H1 (cell line): ENCODE data around the gene MCM5. TPM values are rescaled to one million over a fixed set of nuclear protein-coding genes. Genes with fewer than 3 reads are reported as not detected.
"Not testable (repeated sequence)": the region's sequence is repeated elsewhere in the genome, so short reads cannot be mapped to it uniquely, and the experiment has no call there.

ENCODE experiments used
- CTCF ChIA-PET: fragments of 300-600 bp; sonication (Branson Sonifier 250); formaldehyde crosslinking; loops from one replicate; lab custom pipeline; 2021; ENCODE audit not compliant: partially characterized antibody; lab: Charles Lee
- POLR2A ChIA-PET: fragments of 300-600 bp; sonication (Branson Sonifier 250); formaldehyde crosslinking; loops from one replicate; lab custom pipeline; 2021; ENCODE audit warnings: inconsistent platforms; ENCODE audit not compliant: partially characterized antibody; lab: Charles Lee
- DNase-seq, 2 experiments: peaks; one replicate each; pipeline versions ENCODE4 v3.0.0 to v3.0.0-alpha.2; 2010 to 2022; ENCODE audit warnings: low spot score in 2 of 2, low read depth in 1 of 2, mixed read lengths in 1 of 2
- FAIRE-seq: peaks from 2 replicates; lab custom pipeline; 2011; peaks lifted over from hg19 to GRCh38; lab: Jason Lieb, UNC
- H2AFZ ChIP-seq: 2 replicates; pipeline ENCODE4 v1.8.1; 2012; ENCODE audit warnings: low read length, inconsistent platforms
- H2AK5ac ChIP-seq: 2 replicates; pipeline ENCODE4 v1.6.1; 2013; ENCODE audit warnings: low read depth, low read length
- H2BK120ac ChIP-seq: replicated peaks from 2 replicates; pipeline ENCODE3; 2013; ENCODE audit warnings: low read depth, low read length, inconsistent platforms
- H2BK12ac ChIP-seq: 2 replicates; pipeline ENCODE4 v1.6.1; 2013; ENCODE audit warnings: low read depth, low read length
- H2BK15ac ChIP-seq: 2 replicates; pipeline ENCODE4 v1.6.1; 2013; ENCODE audit warnings: low read length
- H2BK20ac ChIP-seq: 2 replicates; pipeline ENCODE4 v1.6.1; 2013; ENCODE audit warnings: low read length
- H2BK5ac ChIP-seq: 2 replicates; pipeline ENCODE4 v1.6.1; 2013; ENCODE audit warnings: low read depth, low read length
- H3K14ac ChIP-seq: 2 replicates; pipeline ENCODE4 v1.6.1; 2013; ENCODE audit warnings: inconsistent platforms; ENCODE audit not compliant: insufficient read length
- H3K18ac ChIP-seq: 2 replicates; pipeline ENCODE4 v1.6.1; 2013; ENCODE audit warnings: low read length; ENCODE audit errors: extremely low read depth
- H3K23ac ChIP-seq: 2 replicates; pipeline ENCODE4 v1.6.1; 2013; ENCODE audit warnings: inconsistent platforms; ENCODE audit not compliant: insufficient read length
- H3K23me2 ChIP-seq: 2 replicates; pipeline ENCODE4 v1.6.1; 2013; ENCODE audit warnings: low read depth, low read length
- H3K27ac ChIP-seq: 2 replicates; pipeline ENCODE4 v1.6.1; 2011; ENCODE audit warnings: low read depth, low read length, inconsistent platforms
- H3K27me3 ChIP-seq, 4 experiments: replicated peaks in 1 of 4; 1 replicate in 1 of 4; 2 replicates in 3 of 4; pipeline versions ENCODE4 v1.6.1 to v1.8.1; 2011 to 2013; ENCODE audit warnings: low read length in 3 of 4, mild to moderate bottlenecking in 3 of 4, inconsistent platforms in 2 of 4, mixed read lengths in 2 of 4, moderate library complexity in 1 of 4; ENCODE audit not compliant: control insufficient read depth in 3 of 4, insufficient read depth in 3 of 4; ENCODE audit errors: extremely low read depth in 1 of 4
- H3K36me3 ChIP-seq, 4 experiments: 2 replicates each; pipeline versions ENCODE4 v1.6.1 to v1.8.1; 2011 to 2013; ENCODE audit warnings: mild to moderate bottlenecking in 4 of 4, low read length in 3 of 4, moderate library complexity in 2 of 4, control low read depth in 1 of 4, inconsistent platforms in 1 of 4; ENCODE audit not compliant: insufficient read depth in 4 of 4, control insufficient read depth in 2 of 4
- H3K4ac ChIP-seq: replicated peaks from 2 replicates; pipeline ENCODE3; 2013; ENCODE audit warnings: low read length, low read depth, mixed read lengths, inconsistent platforms; ENCODE audit not compliant: insufficient read length
- H3K4me1 ChIP-seq, 4 experiments: replicated peaks in 1 of 4; 1 replicate in 1 of 4; 2 replicates in 3 of 4; pipeline versions ENCODE4 v1.6.1 to v1.8.1; 2011 to 2013; ENCODE audit warnings: low read length in 3 of 4, inconsistent platforms in 2 of 4, mixed read lengths in 1 of 4; ENCODE audit not compliant: insufficient read depth in 4 of 4, control insufficient read depth in 3 of 4
- H3K4me2 ChIP-seq, 2 experiments: 2 replicates each; pipeline versions ENCODE4 v1.6.1 to v1.8.1; 2011 to 2013; ENCODE audit warnings: low read depth in 2 of 2, low read length in 2 of 2, control low read depth in 1 of 2, inconsistent platforms in 1 of 2, mild to moderate bottlenecking in 1 of 2; ENCODE audit not compliant: insufficient read depth in 1 of 2
- H3K4me3 ChIP-seq, 4 experiments: fragments of 200-600, 300-600 bp in 1 of 4; sonication (generic), shearing (Covaris generic), sonication (Bioruptor Twin) in 1 of 4; 2 replicates each; pipeline versions ENCODE4 v1.5.1 to v1.8.1; 2011 to 2016; ENCODE audit warnings: low read length in 4 of 4, low read depth in 3 of 4, control low read depth in 2 of 4, inconsistent platforms in 2 of 4, mild to moderate bottlenecking in 2 of 4, mixed read lengths in 1 of 4, moderate library complexity in 1 of 4; ENCODE audit not compliant: insufficient read depth in 2 of 4; ENCODE audit errors: extremely low read depth in 1 of 4
- H3K56ac ChIP-seq: replicated peaks from 2 replicates; pipeline ENCODE3; 2013; ENCODE audit warnings: low read depth, mild to moderate bottlenecking, mixed read lengths, low read length, inconsistent platforms; ENCODE audit not compliant: insufficient read length
- H3K79me1 ChIP-seq: 2 replicates; pipeline ENCODE4 v1.6.1; 2013; ENCODE audit warnings: low read depth, low read length, control low read depth
- H3K79me2 ChIP-seq, 2 experiments: 2 replicates each; pipeline versions ENCODE4 v1.6.1 to v1.8.1; 2012 to 2013; ENCODE audit warnings: low read length in 2 of 2, mild to moderate bottlenecking in 2 of 2, inconsistent platforms in 1 of 2; ENCODE audit not compliant: insufficient read depth in 2 of 2, control insufficient read depth in 1 of 2
- H3K9ac ChIP-seq, 4 experiments: replicated peaks in 1 of 4; 1 replicate in 1 of 4; 2 replicates in 3 of 4; pipeline versions ENCODE4 v1.6.1 to v1.8.1; 2011 to 2013; ENCODE audit warnings: low read depth in 3 of 4, low read length in 3 of 4, control low read depth in 2 of 4, mild to moderate bottlenecking in 2 of 4, moderate library complexity in 2 of 4, inconsistent platforms in 1 of 4; ENCODE audit errors: extremely low read depth in 1 of 4
- H3K9me3 ChIP-seq, 2 experiments: 2 replicates each; pipeline versions ENCODE4 v1.6.1 to v1.8.1; 2012 to 2013; ENCODE audit warnings: mild to moderate bottlenecking in 2 of 2, moderate library complexity in 2 of 2, control low read depth in 1 of 2, inconsistent platforms in 1 of 2, low read depth in 1 of 2, low read length in 1 of 2, mixed read lengths in 1 of 2; ENCODE audit not compliant: insufficient read depth in 2 of 2
- H4K20me1 ChIP-seq, 2 experiments: replicated peaks in 1 of 2; 2 replicates each; pipeline versions ENCODE3 to v1.8.1; 2011 to 2013; ENCODE audit warnings: inconsistent platforms in 2 of 2, low read length in 2 of 2, mild to moderate bottlenecking in 1 of 2; ENCODE audit not compliant: insufficient read depth in 2 of 2, control insufficient read depth in 1 of 2
- H4K5ac ChIP-seq: 2 replicates; pipeline ENCODE4 v1.6.1; 2013; ENCODE audit warnings: low read length, low read depth, mixed read lengths, inconsistent platforms; ENCODE audit not compliant: insufficient read length
- H4K8ac ChIP-seq: 2 replicates; pipeline ENCODE4 v1.8.0; 2013; ENCODE audit warnings: mild to moderate bottlenecking, moderate library complexity, low read length, inconsistent platforms; ENCODE audit not compliant: insufficient read depth; ENCODE audit errors: extremely low read depth
- H4K91ac ChIP-seq: replicated peaks from 2 replicates; pipeline ENCODE3; 2013; ENCODE audit warnings: low read length, mixed read lengths, inconsistent platforms; ENCODE audit not compliant: insufficient read length
- WGBS, 2 experiments: shearing (Covaris generic) in 1 of 2; methylation state at CpG; one replicate each; pipeline versions ENCODE4 v1.1.6 to v1.1.7; 2013 to 2015; ENCODE audit warnings: low lambda C conversion rate in 2 of 2, mixed read lengths in 2 of 2, inconsistent platforms in 1 of 2, low coverage in 1 of 2, missing lambda C conversion rate in 1 of 2; ENCODE audit not compliant: insufficient replicate concordance in 2 of 2, insufficient coverage in 1 of 2, insufficient read length in 1 of 2; ENCODE audit errors: extremely low coverage in 1 of 2, missing lambda C conversion rate in 1 of 2; 5-methylcytosine and 5-hydroxymethylcytosine counted together
- polyA plus RNA-seq, 7 experiments: library from polyadenylated mRNA; depleted of rRNA in 3 of 7; stranded (reverse) in 5 of 7; unstranded in 2 of 7; fragments of >200 nt in 5 of 7; fragments of 200-250 nt in 2 of 7; gene quantifications; 1 replicate in 5 of 7; 2 replicates in 1 of 7; 4 replicates in 1 of 7; pipeline versions ENCODE4 v1.2.1 to v1.2.3, GENCODE V29; 2011 to 2013; ENCODE audit warnings: missing spikeins in 2 of 7, mixed read lengths in 2 of 7
- total RNA-seq: library from RNA; stranded (reverse); fragmentation: NEBNext Ultra II Directional; extraction: Animal tissue kit (Norgen Biotek cat#: 25700); gene quantifications from 2 replicates; pipeline ENCODE4 v1.2.1, GENCODE V29; 2021

Gene MCM5
- total and polyA plus RNA-seq, 2 of the 8 experiments (the other 6 are each of a cell fraction or from before 2014, with no cell fraction given): 210 to 305 TPM

- H3K4ac ChIP-seq, H3K4me3 ChIP-seq, H4K91ac ChIP-seq, H3K79me1 ChIP-seq, H3K14ac ChIP-seq, H3K9me3 ChIP-seq, H4K5ac ChIP-seq, H3K9ac ChIP-seq, H2BK15ac ChIP-seq, H4K20me1 ChIP-seq, H3K4me2 ChIP-seq, H3K27me3 ChIP-seq, H2AK5ac ChIP-seq, H2BK120ac ChIP-seq, H4K8ac ChIP-seq, FAIRE-seq, H3K23me2 ChIP-seq, H2BK20ac ChIP-seq, H3K18ac ChIP-seq, H3K56ac ChIP-seq, DNase-seq, H3K27ac ChIP-seq, H3K23ac ChIP-seq, H2BK5ac ChIP-seq: not testable (repeated sequence)
- WGBS, 2 experiments: 78% methylated on average over 6 of the region's 6 CpGs; no CpG with 5 or more reads in 1 of the 2 experiments
- H2BK12ac ChIP-seq: 0 out of 2 replicates have a peak overlapping the region, but pooled peaks have one; percentile 60
- H3K79me2 ChIP-seq: peaks cover 12 to 17% of the 10 kb centered on the region in 2 experiments
- H2AFZ ChIP-seq: 0 out of 2 replicates have a peak overlapping the region, but pooled peaks have one; percentile 63
- H3K36me3 ChIP-seq: peaks cover 3 to 12% (median 7%) of the 10 kb centered on the region in 4 experiments
- H3K4me1 ChIP-seq: peaks cover 7 to 13% (median 9%) of the 10 kb centered on the region in 4 experiments
- POLR2A ChIA-PET: interaction anchor here (0.7 to 57.4 kb wide), 3 partner anchors 1 to 44 kb away, joined by 3 to 1995 read pairs (median 1995); partner anchors contain the start of genes HMOX1 and MCM5
- CTCF ChIA-PET: interaction anchor here (1.1 to 3.1 kb wide), 9 partner anchors 8 to 102 kb away, joined by 3 to 9 read pairs (median 4); no protein-coding TSS in a partner anchor
Measured at GRCh38 chr22:35396622-35397021, 3.3 kb upstream of the MCM5 start.
